OCI-LY3 (cell line): ENCODE measurements around the gene SLC25A25.
A peak's percentile ranks its signal among the peaks of the same experiment; 100 is the strongest.

Source experiments
- H2AFZ ChIP-seq: fragments of 200-600, 300-600 bp; shearing (Covaris generic); 2 replicates; pipeline ENCODE4 v1.6.0; 2014; ENCODE audit warnings: antibody characterized with exemption, low read depth, low read length
- H3K27ac ChIP-seq: fragments of 200-600, 300-600 bp; sonication (generic); 2 replicates; pipeline ENCODE4 v1.5.1; 2014; ENCODE audit warnings: mild to moderate bottlenecking, low read length, moderate library complexity, mixed read lengths
- H3K27me3 ChIP-seq: fragments of 200-600, 300-600 bp; sonication (generic); 2 replicates; pipeline ENCODE4 v1.6.1; 2014; ENCODE audit warnings: low read depth, low read length, mixed read lengths
- H3K36me3 ChIP-seq: fragments of 200-600, 300-600 bp; sonication (generic); replicated peaks from 2 replicates; pipeline ENCODE3; 2014; ENCODE audit warnings: low read depth, low read length, mixed read lengths
- H3K4me1 ChIP-seq: fragments of 300-600, 200-600 bp; sonication (generic); 2 replicates; pipeline ENCODE4 v1.6.1; 2014; ENCODE audit warnings: low read length, mixed read lengths
- H3K4me2 ChIP-seq: fragments of 200-600, 300-600 bp; sonication (generic); 2 replicates; pipeline ENCODE4 v1.6.1; 2014; ENCODE audit warnings: low read length, mixed read lengths
- H3K4me3 ChIP-seq: fragments of 300-600, 200-600 bp; sonication (generic); 2 replicates; pipeline ENCODE4 v1.5.1; 2014; ENCODE audit warnings: antibody characterized with exemption, mild to moderate bottlenecking, low read length, moderate library complexity
- H3K79me2 ChIP-seq: fragments of 300-600, 200-600 bp; shearing (Covaris generic); 2 replicates; pipeline ENCODE4 v1.6.1; 2014; ENCODE audit warnings: mild to moderate bottlenecking, low read length, mixed read lengths
- H3K9ac ChIP-seq: fragments of 300-600, 200-600 bp; shearing (Covaris generic); 2 replicates; pipeline ENCODE4 v1.6.0; 2014; ENCODE audit warnings: mild to moderate bottlenecking, low read length, moderate library complexity
- H3K9me3 ChIP-seq: fragments of 200-600, 300-600 bp; shearing (Covaris generic); 2 replicates; pipeline ENCODE4 v1.6.1; 2014; ENCODE audit warnings: low read length, mixed read lengths; ENCODE audit not compliant: insufficient read depth
- H4K20me1 ChIP-seq: fragments of 200-600, 300-600 bp; sonication (generic); 2 replicates; pipeline ENCODE4 v1.6.1; 2016; ENCODE audit warnings: low read length, mixed read lengths; ENCODE audit not compliant: insufficient read depth
- EZH2phosphoT487 ChIP-seq: fragments of 200-600 bp; shearing (Covaris generic); IDR thresholded peaks from 2 replicates; pipeline ENCODE4 v1.6.1; 2018; ENCODE audit warnings: antibody characterized with exemption, mixed run types, low read depth
- TF ChIP-seq, protein P1 (sequence below): fragments of 200-600, 300-600 bp; sonication (generic); IDR thresholded peaks from 2 replicates; pipeline ENCODE4 v1.5.1; 2014; ENCODE audit warnings: antibody characterized with exemption, low read length, low read depth

Gene SLC25A25

DNA sequence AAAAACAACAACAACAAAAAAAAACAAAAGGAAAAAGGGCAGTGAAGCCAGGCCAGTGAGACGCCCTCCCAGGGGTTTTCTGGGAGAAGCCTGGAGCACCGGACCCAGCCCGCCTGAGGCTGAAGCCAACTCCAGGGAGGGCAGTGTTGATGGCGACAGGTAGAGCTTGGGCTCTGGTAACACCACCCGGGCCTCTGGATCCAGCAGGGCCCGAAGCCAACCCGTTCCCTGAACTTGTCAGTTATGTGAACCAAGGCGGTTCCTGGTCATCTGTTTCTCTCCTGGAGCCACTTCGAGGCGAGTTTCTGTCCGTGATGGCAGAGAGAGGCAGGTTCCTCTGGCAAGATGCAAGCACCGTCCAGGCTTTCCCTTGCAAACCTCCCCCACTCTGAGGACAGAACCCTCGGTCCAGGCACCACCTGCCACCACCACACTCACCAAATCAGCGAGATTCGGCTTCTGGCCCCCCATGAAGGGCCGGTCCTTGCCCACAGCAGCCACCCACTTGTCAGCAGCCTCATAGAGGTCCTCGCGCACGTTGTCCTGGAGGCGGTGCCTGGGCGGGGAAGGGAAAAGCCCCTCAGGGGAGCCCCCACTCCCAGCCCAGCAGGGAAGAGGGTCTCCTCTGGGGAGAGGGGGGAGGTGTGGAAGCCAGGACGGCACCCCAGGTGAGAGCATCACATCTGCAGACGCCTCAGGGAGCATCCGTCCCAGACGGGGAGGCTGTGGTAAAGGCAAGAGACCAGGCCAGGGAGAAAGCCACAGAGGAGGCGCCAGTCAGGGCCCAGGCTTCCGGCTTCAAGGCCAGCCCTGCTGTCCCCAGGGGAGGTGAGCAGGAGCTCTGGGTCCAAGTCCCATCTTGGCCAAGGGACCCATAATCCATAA, 54.1 kb downstream of the SLC25A25 start:
- no peak overlapping the region for H3K27ac ChIP-seq
- peaks cover 21% of the 10 kb centered on the region for H3K36me3 ChIP-seq
- H3K4me3 ChIP-seq, result no peak overlapping the region
- no peaks in the 10 kb centered on the region for H3K9me3 ChIP-seq
- H3K27me3 ChIP-seq, result no peaks in the 10 kb centered on the region
- no peak overlapping the region for H2AFZ ChIP-seq
- peaks cover 6% of the 10 kb centered on the region; the same call in 1 of the 2 replicates for H4K20me1 ChIP-seq
- no peak overlapping the region for H3K4me2 ChIP-seq
- H3K9ac ChIP-seq, result no peak overlapping the region
- no peak for TF ChIP-seq EZH2phosphoT487
- TF ChIP-seq, protein P1, sequence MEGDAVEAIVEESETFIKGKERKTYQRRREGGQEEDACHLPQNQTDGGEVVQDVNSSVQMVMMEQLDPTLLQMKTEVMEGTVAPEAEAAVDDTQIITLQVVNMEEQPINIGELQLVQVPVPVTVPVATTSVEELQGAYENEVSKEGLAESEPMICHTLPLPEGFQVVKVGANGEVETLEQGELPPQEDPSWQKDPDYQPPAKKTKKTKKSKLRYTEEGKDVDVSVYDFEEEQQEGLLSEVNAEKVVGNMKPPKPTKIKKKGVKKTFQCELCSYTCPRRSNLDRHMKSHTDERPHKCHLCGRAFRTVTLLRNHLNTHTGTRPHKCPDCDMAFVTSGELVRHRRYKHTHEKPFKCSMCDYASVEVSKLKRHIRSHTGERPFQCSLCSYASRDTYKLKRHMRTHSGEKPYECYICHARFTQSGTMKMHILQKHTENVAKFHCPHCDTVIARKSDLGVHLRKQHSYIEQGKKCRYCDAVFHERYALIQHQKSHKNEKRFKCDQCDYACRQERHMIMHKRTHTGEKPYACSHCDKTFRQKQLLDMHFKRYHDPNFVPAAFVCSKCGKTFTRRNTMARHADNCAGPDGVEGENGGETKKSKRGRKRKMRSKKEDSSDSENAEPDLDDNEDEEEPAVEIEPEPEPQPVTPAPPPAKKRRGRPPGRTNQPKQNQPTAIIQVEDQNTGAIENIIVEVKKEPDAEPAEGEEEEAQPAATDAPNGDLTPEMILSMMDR, result no peak
- peaks cover 28% of the 10 kb centered on the region for H3K4me1 ChIP-seq
- peaks cover 30% of the 10 kb centered on the region for H3K79me2 ChIP-seq

DNA sequence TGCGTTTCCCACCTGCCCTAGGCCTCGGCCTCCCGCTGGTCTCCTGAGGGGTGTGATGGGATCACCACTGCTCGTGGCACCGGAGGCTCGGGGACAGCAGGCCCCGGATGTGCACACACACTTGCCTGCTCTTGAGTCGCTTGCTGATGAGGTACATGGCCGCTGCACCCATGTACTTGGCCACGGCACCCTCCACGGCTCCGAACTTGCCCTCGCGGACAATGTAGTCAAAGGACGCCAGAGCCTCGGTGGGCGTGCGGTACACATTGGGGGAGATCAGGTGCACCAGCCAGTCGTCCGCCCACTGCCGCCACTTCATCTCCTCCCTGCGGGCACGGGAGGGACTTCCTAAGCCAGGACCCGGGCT, 54.8 kb downstream of the SLC25A25 start:
- H3K27me3 ChIP-seq, result no peaks in the 10 kb centered on the region
- no peak overlapping the region for H3K9ac ChIP-seq
- H4K20me1 ChIP-seq, result peaks cover 6% of the 10 kb centered on the region; the same call in 1 of the 2 replicates
- TF ChIP-seq, protein P1, result no peak
- TF ChIP-seq EZH2phosphoT487, result no peak
- peaks cover 23% of the 10 kb centered on the region for H3K4me1 ChIP-seq
- H3K9me3 ChIP-seq, result no peaks in the 10 kb centered on the region
- H2AFZ ChIP-seq, result no peak overlapping the region
- no peak overlapping the region for H3K4me2 ChIP-seq
- no peak overlapping the region for H3K4me3 ChIP-seq
- peaks cover 37% of the 10 kb centered on the region for H3K79me2 ChIP-seq
- peaks cover 21% of the 10 kb centered on the region for H3K36me3 ChIP-seq
- H3K27ac ChIP-seq, result no peak overlapping the region

DNA sequence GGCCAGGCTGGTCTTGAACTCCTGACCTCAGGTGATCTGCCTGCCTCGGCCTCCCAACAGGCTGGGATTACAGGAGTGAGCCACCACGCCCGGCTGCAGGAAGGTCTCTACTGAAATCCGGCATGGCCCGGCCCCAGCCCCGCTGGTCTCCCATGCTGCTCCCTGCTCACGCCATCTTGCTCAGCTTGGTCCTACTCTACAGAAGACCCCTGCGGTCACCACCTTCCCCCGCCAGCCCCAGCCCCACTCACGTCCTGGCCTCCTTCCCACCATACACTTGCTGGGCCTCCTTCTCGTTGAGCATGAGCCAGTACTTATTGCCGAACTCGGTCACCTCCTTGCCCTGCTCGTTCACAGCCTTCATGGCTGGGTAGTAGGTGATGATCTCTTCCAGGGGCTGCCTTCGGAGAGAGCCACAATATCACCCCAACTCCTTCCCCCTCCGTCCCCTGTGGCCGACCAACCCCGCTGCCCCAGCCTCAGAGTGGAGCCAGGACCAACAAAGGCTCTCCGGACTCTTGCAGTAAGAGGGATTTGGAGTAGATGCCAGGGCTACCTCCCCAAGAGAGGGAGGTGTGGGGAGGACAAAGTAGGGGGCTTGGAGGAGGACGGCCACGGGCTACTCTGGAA, 55.5 kb downstream of the SLC25A25 start:
- Histone ChIP-seq H3K4me1 (peaks cover 18% of the 10 kb centered on the region), H3K27ac (no peak overlapping the region), H4K20me1 (peaks cover 6% of the 10 kb centered on the region; the same call in 1 of the 2 replicates), H3K9ac (no peak overlapping the region), H3K27me3 (no peaks in the 10 kb centered on the region), H2AFZ (no peak overlapping the region), H3K36me3 (peaks cover 21% of the 10 kb centered on the region), H3K79me2 (peaks cover 37% of the 10 kb centered on the region), H3K4me2 (no peak overlapping the region), H3K9me3 (no peaks in the 10 kb centered on the region), H3K4me3 (no peak overlapping the region)
- TF ChIP-seq, protein P1, result no peak
- TF ChIP-seq EZH2phosphoT487, result no peak

DNA sequence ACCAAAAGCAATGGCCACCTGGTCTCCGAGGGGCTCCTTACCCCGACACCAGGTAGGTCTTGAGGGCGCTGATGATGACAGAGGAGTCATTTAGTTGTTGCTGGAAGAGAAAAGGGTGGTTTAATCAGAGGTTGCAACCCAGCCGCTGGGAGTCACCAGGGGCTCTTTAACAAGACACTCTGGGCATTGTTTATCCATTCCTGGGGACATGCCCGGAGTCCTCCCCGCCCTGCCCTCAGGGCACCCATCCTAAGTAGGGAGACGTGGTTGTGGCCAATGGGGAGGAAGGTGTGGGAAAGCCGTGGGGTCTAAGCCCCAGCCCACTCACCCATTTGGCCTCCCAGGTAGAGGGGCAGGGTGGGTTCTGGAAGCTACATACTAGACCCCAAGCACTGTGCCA, 56.4 kb downstream of the SLC25A25 start:
- no peak overlapping the region for H2AFZ ChIP-seq
- H3K9ac ChIP-seq, result no peak overlapping the region
- peaks cover 21% of the 10 kb centered on the region for H3K36me3 ChIP-seq
- no peaks in the 10 kb centered on the region for H3K9me3 ChIP-seq
- H3K4me3 ChIP-seq, result no peak overlapping the region
- no peak for TF ChIP-seq EZH2phosphoT487
- TF ChIP-seq, protein P1, result no peak
- H4K20me1 ChIP-seq, result peaks cover 6% of the 10 kb centered on the region; the same call in 1 of the 2 replicates
- H3K4me1 ChIP-seq, result peaks cover 22% of the 10 kb centered on the region
- H3K27me3 ChIP-seq, result no peaks in the 10 kb centered on the region
- peak overlapping the region; percentile 88 for H3K27ac ChIP-seq
- peak overlapping the region; percentile 98 for H3K4me2 ChIP-seq
- peaks cover 37% of the 10 kb centered on the region for H3K79me2 ChIP-seq
